ENCODE measurements around the gene UNK. TPM values are rescaled to one million over a fixed set of nuclear protein-coding genes. Genes with fewer than 3 reads are reported as not detected.

Gene UNK
- total and polyA plus RNA-seq, 9 of the 15 experiments (the other 6 are each of a cell fraction or from before 2014, with no cell fraction given) = 12.8 to 38.6 (median 24.8) TPM

- TF ChIP-seq GMEB1 (CRISPR knock-in tag; IDR thresholded peaks at IDR 0.05) (peak; percentile 59), KAT8 (IDR thresholded peaks at IDR 0.05; ENCODE audit: low read depth) (no peak), ETV5 (CRISPR knock-in tag; IDR thresholded peaks at IDR 0.05; ENCODE audit: low read depth) (0 out of 2 replicates have a peak, but pooled peaks have one; percentile 31), ZNF644 (tag; IDR thresholded peaks at IDR 0.05; ENCODE audit: low read depth) (peak; percentile 55; the same call in 1 of the 2 replicates), RCOR1 (IDR thresholded peaks at IDR 0.05; ENCODE audit: borderline replicate concordance in 1 of 2, low read depth in 2 of 2, low read length in 2 of 2) (peak in 1 of 2 experiments; percentile 39; a peak in 1 of 4 replicates), FIP1L1 (IDR thresholded peaks at IDR 0.05; ENCODE audit: low read depth, low read length, poor library complexity, severe bottlenecking) (peak; percentile 72), RAD51 (IDR thresholded peaks at IDR 0.05; ENCODE audit: borderline replicate concordance, low read depth) (peak; percentile 88), E2F3 (CRISPR knock-in tag; IDR thresholded peaks at IDR 0.05) (peak; percentile 84), ZFPM2 (CRISPR knock-in tag; IDR thresholded peaks at IDR 0.05) (0 out of 2 replicates have a peak, but pooled peaks have one; percentile 48), ZNF507 (tag; conservative IDR thresholded peaks at IDR 0.05) (no peak), NR4A1 (CRISPR knock-in tag; IDR thresholded peaks at IDR 0.05) (no peak), NR4A1 (tag; IDR thresholded peaks at IDR 0.05) (peak; percentile 77), NR1H2 (CRISPR knock-in tag; IDR thresholded peaks at IDR 0.05) (peak; percentile 30; the same call in 1 of the 2 replicates), HNRNPLL (IDR thresholded peaks at IDR 0.05; ENCODE audit: low read depth, low read length, poor library complexity, severe bottlenecking) (peak; percentile 13), GABPB1 (CRISPR knock-in tag; IDR thresholded peaks at IDR 0.05) (peak; percentile 55; the same call in 1 of the 2 replicates), ZNF143 (CRISPR knock-in tag; IDR thresholded peaks at IDR 0.05) (peak; percentile 51; the same call in 1 of the 2 replicates), RNF2 (IDR thresholded peaks at IDR 0.05) (peak; percentile 75; the same call in 1 of the 2 replicates), TAF1 (IDR thresholded peaks at IDR 0.05; ENCODE audit: control insufficient read depth, extremely low read depth, insufficient read depth, low read length, severe bottlenecking) (peak; percentile 40), U2AF1 (optimal IDR thresholded peaks at IDR 0.05; ENCODE audit: low read depth, low read length) (peak; percentile 92), SMC3 (conservative IDR thresholded peaks at IDR 0.05; ENCODE audit: insufficient read depth, low read depth, low read length) (peak; percentile 32; the same call in 1 of the 2 replicates), SUPT5H (IDR thresholded peaks at IDR 0.05) (peak; percentile 40; the same call in 1 of the 2 replicates), TFAM (CRISPR knock-in tag; conservative IDR thresholded peaks at IDR 0.05) (no peak), FOXJ3 (CRISPR knock-in tag; IDR thresholded peaks at IDR 0.05) (no peak)
- TF ChIP-seq, protein P1, sequence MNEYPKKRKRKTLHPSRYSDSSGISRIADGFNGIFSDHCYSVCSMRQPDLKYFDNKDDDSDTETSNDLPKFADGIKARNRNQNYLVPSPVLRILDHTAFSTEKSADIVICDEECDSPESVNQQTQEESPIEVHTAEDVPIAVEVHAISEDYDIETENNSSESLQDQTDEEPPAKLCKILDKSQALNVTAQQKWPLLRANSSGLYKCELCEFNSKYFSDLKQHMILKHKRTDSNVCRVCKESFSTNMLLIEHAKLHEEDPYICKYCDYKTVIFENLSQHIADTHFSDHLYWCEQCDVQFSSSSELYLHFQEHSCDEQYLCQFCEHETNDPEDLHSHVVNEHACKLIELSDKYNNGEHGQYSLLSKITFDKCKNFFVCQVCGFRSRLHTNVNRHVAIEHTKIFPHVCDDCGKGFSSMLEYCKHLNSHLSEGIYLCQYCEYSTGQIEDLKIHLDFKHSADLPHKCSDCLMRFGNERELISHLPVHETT (CRISPR knock-in tag; conservative IDR thresholded peaks at IDR 0.05 in 1 of 2, IDR thresholded peaks at IDR 0.05 in 1 of 2) = peak in 1 of 2 experiments; percentile 52; a peak in 1 of 4 replicates
These were observed 30.9 kb upstream of the UNK start (continued) for GRCh38 chr17:75753514-75754377.
